ENCODE results near the gene RAB3GAP1.

The RAB3GAP1 gene

DNA sequence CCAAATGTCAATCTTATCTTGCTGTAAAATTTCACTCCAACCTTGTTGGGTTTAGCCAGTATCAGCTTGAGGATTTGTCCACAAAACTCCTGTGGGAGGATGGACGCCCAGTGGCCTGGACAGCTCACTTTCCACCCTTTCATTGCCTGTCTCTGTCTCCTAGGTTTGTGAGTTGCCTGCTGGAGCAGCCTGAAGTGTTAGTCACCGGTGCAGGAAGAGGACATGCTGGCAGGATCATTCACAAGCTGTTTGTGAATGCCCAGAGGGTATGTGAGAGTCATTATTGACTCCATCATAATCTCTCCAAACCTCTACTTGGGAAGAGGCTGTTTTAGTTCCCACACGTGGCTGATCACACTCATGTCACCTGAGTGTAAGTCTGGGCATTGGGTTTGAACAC, 112.3 kb downstream of the RAB3GAP1 start:
- DNase-seq, result peak in 2 of 3 experiments; percentile 26 to 67

- DNase-seq, result no peak
Measured at GRCh38 chr2:135167273-135167672, 115.2 kb downstream of the RAB3GAP1 start.

DNA sequence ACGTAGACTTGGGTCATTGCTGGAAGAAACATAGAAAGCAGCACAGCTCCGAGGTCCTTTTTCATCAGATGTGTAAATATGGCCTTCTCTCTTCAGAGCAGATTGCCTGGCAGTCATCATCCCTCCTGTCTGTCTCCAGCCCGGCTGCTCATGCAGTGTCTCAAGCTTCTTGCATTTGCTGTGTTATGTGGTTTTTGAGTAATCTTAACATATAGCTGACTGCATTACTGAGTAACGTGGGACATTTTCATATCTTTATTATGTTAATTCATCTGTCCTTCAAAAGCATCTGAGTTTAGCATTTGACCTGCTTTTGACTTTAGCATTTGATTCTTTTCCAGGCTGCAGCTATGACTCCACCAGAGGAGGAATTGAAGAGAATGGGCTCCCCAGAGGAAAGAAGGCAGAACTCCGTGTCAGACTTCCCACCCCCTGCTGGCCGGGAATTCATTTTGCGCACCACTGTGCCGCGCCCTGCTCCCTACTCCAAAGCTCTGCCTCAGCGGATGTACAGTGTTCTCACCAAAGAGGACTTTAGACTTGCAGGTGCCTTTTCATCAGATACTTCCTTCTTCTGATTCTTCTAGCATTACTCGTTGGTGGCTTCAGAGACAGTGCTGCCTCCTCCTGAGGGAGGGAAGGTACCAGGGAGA, 116.2 kb downstream of the RAB3GAP1 start:
- no peak for DNase-seq

- peak in 1 of 3 experiments; percentile 2 for DNase-seq
Measured at GRCh38 chr2:135169900-135170753, 118.0 kb downstream of the RAB3GAP1 start.

GRCh38 chr2:135174049-135174809, 122.1 kb downstream of the RAB3GAP1 start:
- no peak for DNase-seq

GRCh38 chr2:135174810-135175093, 122.7 kb downstream of the RAB3GAP1 start:
- DNase-seq, result no peak

DNA sequence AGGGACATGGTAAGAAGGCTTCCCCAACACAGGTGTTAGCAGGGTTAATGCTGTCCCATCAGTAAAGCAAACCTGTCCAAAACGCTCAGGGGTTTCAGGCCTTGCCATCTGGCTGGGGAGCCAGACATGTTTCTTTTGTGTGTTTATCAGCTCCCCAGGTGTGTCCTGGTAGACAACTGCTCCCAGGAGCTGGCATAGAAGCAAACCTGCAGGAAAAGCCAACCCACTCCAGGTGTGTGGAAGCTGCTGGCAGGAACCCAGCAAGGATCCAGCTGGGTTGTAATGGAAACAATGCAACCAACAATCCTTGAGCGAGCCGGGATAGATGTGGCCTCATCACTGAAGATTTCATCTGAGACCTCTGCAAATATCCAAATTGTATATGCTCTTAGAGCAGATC, 123.1 kb downstream of the RAB3GAP1 start:
- peak; percentile 41 to 72 (median 44) for DNase-seq

- DNase-seq, result no peak
Measured at GRCh38 chr2:135179689-135180088, 127.6 kb downstream of the RAB3GAP1 start.

DNA sequence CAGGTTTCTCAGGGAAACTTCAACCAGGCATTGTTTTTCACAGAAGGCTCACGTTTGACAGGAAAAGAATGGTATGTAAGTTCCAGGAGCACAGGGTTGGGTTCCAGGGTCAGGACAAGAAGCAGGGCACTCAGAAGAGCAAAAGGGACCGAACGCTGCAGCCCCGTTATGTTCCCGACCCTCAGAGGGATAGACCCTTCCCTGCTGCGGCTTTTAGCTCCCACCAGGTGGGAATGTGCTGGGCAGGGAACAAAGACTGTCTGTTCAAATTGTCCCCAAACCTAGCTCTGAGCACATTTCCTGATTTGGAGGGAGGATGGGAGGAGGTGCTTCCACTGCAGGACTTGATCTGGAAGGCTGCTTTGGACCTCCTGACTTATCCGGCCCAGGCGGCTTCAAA, 130.1 kb downstream of the RAB3GAP1 start:
- no peak for DNase-seq

DNA sequence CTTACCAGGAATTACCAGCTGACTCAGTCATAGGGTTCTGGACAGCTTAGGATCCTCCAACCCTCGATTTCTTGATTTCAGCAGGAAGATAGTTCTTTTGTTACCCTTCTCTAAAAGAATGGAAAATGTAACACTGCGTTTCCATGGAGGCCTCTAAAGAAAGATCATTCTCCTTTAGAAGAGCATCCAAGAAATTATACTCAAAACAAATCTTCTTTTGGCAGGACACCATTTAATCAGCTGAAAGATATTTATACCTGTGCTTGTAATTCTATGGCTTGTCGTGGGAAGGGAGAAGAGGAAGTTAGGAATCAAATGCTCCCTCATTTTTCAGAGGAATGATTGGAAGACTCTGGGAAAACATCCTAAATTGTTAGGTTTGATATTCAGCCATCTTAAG, 130.5 kb downstream of the RAB3GAP1 start:
- DNase-seq, result no peak

DNA sequence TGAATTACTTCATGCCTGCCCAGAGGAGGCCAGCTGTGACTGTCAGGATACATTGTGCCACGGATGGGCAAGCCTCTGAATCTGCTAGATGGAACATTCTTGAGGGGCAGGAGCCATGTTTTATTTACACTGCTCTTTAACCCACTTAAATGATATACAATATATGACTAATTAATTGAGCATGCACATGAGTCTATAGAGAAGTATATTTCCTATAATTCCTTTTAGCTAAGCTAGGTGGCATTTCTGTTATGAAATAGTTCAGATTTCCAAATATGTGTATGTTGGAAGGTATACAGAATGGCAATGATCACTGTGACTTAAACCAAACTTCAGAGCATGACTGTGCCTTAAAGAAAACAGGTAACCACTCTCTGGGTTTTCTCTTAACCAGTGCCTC, 131.7 kb downstream of the RAB3GAP1 start:
- DNase-seq, result no peak

DNA sequence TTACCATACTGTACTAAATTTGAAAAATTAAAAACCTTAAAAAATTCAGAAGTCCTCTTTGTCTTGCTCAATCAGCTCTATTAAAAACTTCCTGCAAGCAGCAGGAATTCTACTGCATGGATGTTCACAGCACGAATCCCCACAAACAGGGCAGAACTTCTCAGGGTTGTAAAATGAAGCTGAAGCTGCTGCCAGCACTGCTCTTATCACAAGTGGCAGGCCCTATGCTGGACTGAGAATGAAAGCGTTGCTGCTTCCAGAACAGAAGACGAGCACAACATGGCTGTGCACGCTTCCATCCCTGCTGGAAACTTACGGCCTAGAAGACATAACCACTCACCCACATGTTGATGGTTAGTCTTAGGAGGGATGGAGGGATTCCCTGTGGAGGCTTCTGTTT, 134.0 kb downstream of the RAB3GAP1 start:
- no peak for DNase-seq

DNA sequence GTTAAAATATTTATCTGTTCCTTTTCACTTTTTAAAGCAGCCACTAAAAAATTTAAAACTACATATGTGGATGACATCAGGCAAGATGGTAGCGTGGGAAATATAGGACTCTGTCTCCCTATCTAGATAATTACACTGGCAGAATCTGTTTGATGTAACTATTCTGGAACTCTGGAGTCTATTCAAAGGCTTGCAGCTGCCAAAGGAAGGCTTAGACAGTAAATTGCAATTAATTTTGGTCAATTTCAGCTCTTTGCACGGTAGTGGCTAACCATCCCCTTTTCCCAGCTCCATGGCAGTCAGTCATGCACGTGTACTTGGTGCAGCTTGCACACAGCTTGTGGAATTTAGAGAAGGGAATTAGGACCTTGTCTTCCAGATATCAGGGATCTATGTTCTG, 135.2 kb downstream of the RAB3GAP1 start:
- DNase-seq, result no peak

- DNase-seq, result no peak
Measured at GRCh38 chr2:135189148-135189547, 137.1 kb downstream of the RAB3GAP1 start.

DNA sequence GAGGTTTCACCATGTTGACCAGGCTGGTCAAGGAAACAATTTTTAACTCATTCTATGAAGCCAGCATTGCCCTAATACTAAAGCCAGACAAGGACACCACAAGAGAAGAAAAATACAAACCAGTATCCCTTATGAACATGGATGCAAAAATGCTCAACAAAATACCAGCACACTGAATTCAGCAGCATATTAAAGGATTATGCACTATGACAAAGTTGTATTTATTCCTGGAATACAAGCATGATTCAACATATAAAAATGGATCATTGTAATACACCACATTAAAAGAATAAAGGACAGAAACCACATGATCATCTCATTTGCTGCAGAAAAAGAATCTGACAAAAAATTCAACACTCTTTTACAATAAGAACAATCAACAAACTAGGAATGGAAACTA, 138.7 kb downstream of the RAB3GAP1 start:
- no peak for DNase-seq

DNA sequence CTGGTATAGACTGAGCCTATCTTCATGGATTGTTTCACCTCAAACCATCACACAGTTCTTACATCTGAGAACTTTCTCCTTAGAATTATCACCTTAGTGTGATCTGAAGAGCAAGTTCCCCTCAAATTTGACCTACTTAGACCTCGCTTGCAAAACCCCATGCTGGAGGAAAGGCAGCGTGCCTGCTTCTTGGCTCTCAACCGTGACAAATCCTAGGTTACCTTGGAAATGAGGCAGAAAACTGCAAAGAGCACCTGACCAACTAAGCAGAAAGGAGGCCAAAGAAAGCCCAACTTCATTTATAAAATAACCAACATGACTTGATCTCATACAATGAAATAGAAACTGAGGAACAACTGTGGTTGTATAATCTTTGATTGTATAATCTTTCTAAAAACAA, 146.4 kb downstream of the RAB3GAP1 start:
- DNase-seq, result no peak

- peak in 2 of 3 experiments; percentile 2 to 36 for DNase-seq
Measured at GRCh38 chr2:135202751-135203150, 150.7 kb downstream of the RAB3GAP1 start.

- DNase-seq, result no peak
Measured at GRCh38 chr2:135203944-135204343, 151.9 kb downstream of the RAB3GAP1 start.

GRCh38 chr2:135208016-135208415, 155.9 kb downstream of the RAB3GAP1 start:
- peak in 1 of 3 experiments; percentile 6 for DNase-seq

- DNase-seq, result no peak
Measured at GRCh38 chr2:135212757-135213156, 160.7 kb downstream of the RAB3GAP1 start.

GRCh38 chr2:135218426-135218825, 166.3 kb downstream of the RAB3GAP1 start:
- no peak for DNase-seq

DNA sequence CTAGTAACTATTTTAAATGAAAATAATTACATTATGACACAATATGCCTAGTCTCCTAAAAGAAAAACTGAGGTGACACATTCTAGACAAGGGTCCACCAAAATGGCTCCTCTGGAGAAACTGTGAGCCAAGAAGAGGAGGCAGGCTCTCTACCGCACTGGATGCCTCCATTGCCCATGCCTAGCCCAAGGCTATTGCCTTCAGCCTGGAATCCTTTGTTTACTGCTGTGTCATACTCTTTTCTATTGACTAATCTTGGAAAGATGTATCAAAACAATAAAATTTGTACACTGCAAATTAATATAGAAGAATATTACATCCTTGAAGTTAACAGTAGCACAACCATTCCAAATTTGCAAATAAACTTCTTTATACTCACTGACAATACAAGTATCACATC, 167.1 kb downstream of the RAB3GAP1 start:
- no peak for DNase-seq
